Smooth muscle cell (in vitro differentiated cells): Measurements from ENCODE around the gene TMEM72. TPM values are rescaled to one million over a fixed set of nuclear protein-coding genes. Genes with fewer than 3 reads are reported as not detected.

ENCODE experiments used
- DNase-seq: peaks from one replicate; lab custom pipeline; 2025; ENCODE audit not compliant: unreplicated experiment; lab: John Stamatoyannopoulos, UW
- H2AFZ ChIP-seq: fragments of 200-600 bp; sonication (generic); 2 replicates; pipeline ENCODE4 v1.6.0; 2016; ENCODE audit warnings: antibody characterized with exemption, low read depth, mild to moderate bottlenecking
- H3F3A ChIP-seq: fragments of 200-600 bp; sonication (generic); 2 replicates; pipeline ENCODE4 v1.6.0; 2017; ENCODE audit warnings: antibody characterized with exemption, low read depth
- H3K27ac ChIP-seq: fragments of 200-600 bp; sonication (generic); 2 replicates; pipeline ENCODE4 v1.5.1; 2016; ENCODE audit warnings: low read depth, mild to moderate bottlenecking
- H3K27me3 ChIP-seq: fragments of 200-600 bp; sonication (generic); 2 replicates; pipeline ENCODE4 v1.6.1; 2016; ENCODE audit warnings: low read depth, mild to moderate bottlenecking
- H3K36me3 ChIP-seq: fragments of 200-600 bp; sonication (generic); 2 replicates; pipeline ENCODE4 v1.5.1; 2016; ENCODE audit warnings: low read depth
- H3K4me1 ChIP-seq: fragments of 200-600 bp; sonication (generic); 2 replicates; pipeline ENCODE4 v1.5.1; 2016; ENCODE audit warnings: low read depth
- H3K4me2 ChIP-seq: fragments of 200-600 bp; sonication (generic); 2 replicates; pipeline ENCODE4 v1.6.0; 2016; ENCODE audit warnings: mild to moderate bottlenecking
- H3K4me3 ChIP-seq: fragments of 200-600 bp; sonication (generic); 2 replicates; pipeline ENCODE4 v1.5.1; 2016; ENCODE audit warnings: mild to moderate bottlenecking
- H3K79me2 ChIP-seq: fragments of 200-600 bp; sonication (generic); 2 replicates; pipeline ENCODE4 v1.6.0; 2016; ENCODE audit warnings: low read depth, mild to moderate bottlenecking
- H3K9ac ChIP-seq: fragments of 200-600 bp; sonication (generic); 2 replicates; pipeline ENCODE4 v1.6.0; 2016; ENCODE audit warnings: low read depth
- H3K9me3 ChIP-seq: fragments of 200-600 bp; sonication (generic); replicated peaks from 2 replicates; pipeline ENCODE4 v1.5.1; 2016; ENCODE audit warnings: low read depth
- H4K20me1 ChIP-seq: fragments of 200-600 bp; sonication (generic); 2 replicates; pipeline ENCODE4 v1.6.0; 2016; ENCODE audit warnings: low read depth
- CTCF ChIP-seq: fragments of 200-600 bp; sonication (generic); IDR thresholded peaks from 2 replicates; pipeline ENCODE4 v1.5.1; 2017; ENCODE audit warnings: borderline replicate concordance, mild to moderate bottlenecking, antibody characterized with exemption; ENCODE audit not compliant: insufficient read depth, poor library complexity, severe bottlenecking
- WGBS: methylation state at CpG from one replicate; pipeline ENCODE4 v1.1.7; 2016; ENCODE audit warnings: low lambda C conversion rate; 5-methylcytosine and 5-hydroxymethylcytosine counted together
- polyA plus RNA-seq: library from polyadenylated mRNA; unstranded; fragments of >200 nt; fragmentation: Nextera tagmentation; extraction: Ambion mirVana; gene quantifications from 2 replicates; pipeline ENCODE4 v1.2.1, GENCODE V29; 2016
- total RNA-seq: library from RNA; depleted of rRNA; stranded (reverse); fragments of >200 nt; gene quantifications from 2 replicates; pipeline ENCODE4 v1.2.3, GENCODE V29; 2014

The TMEM72 gene
- total and polyA plus RNA-seq, 2 experiments from 2014 or later = not detected

- Histone ChIP-seq H3K36me3 (no peaks in the 10 kb centered on the region), H3F3A (no peaks in the 10 kb centered on the region), H4K20me1 (no peaks in the 10 kb centered on the region), H3K27ac (no peak overlapping the region), H3K4me2 (peak overlapping the region; percentile 91), H3K4me3 (peak overlapping the region; percentile 83), H2AFZ (peak overlapping the region; percentile 69), H3K27me3 (no peaks in the 10 kb centered on the region), H3K4me1 (peaks cover 30% of the 10 kb centered on the region), H3K79me2 (no peaks in the 10 kb centered on the region), H3K9me3 (no peaks in the 10 kb centered on the region), H3K9ac (no peak overlapping the region)
- TF ChIP-seq CTCF = no peak
- 46% methylated on average over 8 of the region's 8 CpGs for WGBS
- no peak for DNase-seq
Observed at GRCh38 chr10:44960088-44960460, 48.9 kb downstream of the TMEM72 start.

GRCh38 chr10:44960482-44961229, 49.5 kb downstream of the TMEM72 start:
- H3F3A ChIP-seq = no peaks in the 10 kb centered on the region
- no peaks in the 10 kb centered on the region for H3K36me3 ChIP-seq
- H4K20me1 ChIP-seq = no peaks in the 10 kb centered on the region
- no peak overlapping the region for H2AFZ ChIP-seq
- 86% methylated on average over 7 of the region's 7 CpGs for whole genome bisulfite sequencing
- H3K9ac ChIP-seq = no peak overlapping the region
- no peak for DNase-seq
- no peak for TF ChIP-seq CTCF
- no peaks in the 10 kb centered on the region for H3K79me2 ChIP-seq
- peaks cover 32% of the 10 kb centered on the region for H3K4me1 ChIP-seq
- peak overlapping the region; percentile 91 for H3K4me2 ChIP-seq
- no peaks in the 10 kb centered on the region for H3K27me3 ChIP-seq
- H3K4me3 ChIP-seq = no peak overlapping the region
- no peaks in the 10 kb centered on the region for H3K9me3 ChIP-seq
- H3K27ac ChIP-seq = no peak overlapping the region

- Histone ChIP-seq H3F3A (no peaks in the 10 kb centered on the region), H3K9me3 (no peaks in the 10 kb centered on the region), H2AFZ (no peak overlapping the region), H3K4me3 (no peak overlapping the region), H3K79me2 (no peaks in the 10 kb centered on the region), H4K20me1 (no peaks in the 10 kb centered on the region), H3K4me1 (peaks cover 32% of the 10 kb centered on the region), H3K9ac (no peak overlapping the region), H3K27ac (no peak overlapping the region), H3K4me2 (no peak overlapping the region), H3K36me3 (no peaks in the 10 kb centered on the region), H3K27me3 (no peaks in the 10 kb centered on the region)
- no peak for TF ChIP-seq CTCF
- DNase-seq = no peak
- 80% methylated on average over 4 of the region's 4 CpGs for WGBS
Observed at GRCh38 chr10:44961230-44961571, 50.1 kb downstream of the TMEM72 start.
